HCT116 (cell line): Measurements from ENCODE around the gene CDH13. TPM values are rescaled to one million over a fixed set of nuclear protein-coding genes. Genes with fewer than 3 reads are reported as not detected.

Experiments
- ATAC-seq: fragments of 200-7000 bp; cut with Tn5 transposase; 2 replicates; pipeline ENCODE4 v1.9.1; 2020; ENCODE audit warnings: mild to moderate bottlenecking, moderate library complexity
- BruUV-seq: library from RNA; stranded (reverse); fragments of 400-500 nt; replicated peaks from 2 replicates; lab custom pipeline; 2021; lab: Mats Ljungman, UMichigan
- CTCF ChIA-PET: fragments of 300-600 bp; sonication (Branson Sonifier 250); formaldehyde crosslinking; loops from one replicate; lab custom pipeline; 2021; ENCODE audit warnings: antibody characterized with exemption; lab: Charles Lee
- POLR2A ChIA-PET: fragments of 300-600, 350-600 bp; sonication (Branson Sonifier 250); formaldehyde crosslinking; loops from one replicate; lab custom pipeline; 2021; ENCODE audit warnings: antibody characterized with exemption; lab: Charles Lee
- RAD21 ChIA-PET, 2 experiments: fragments of 300-600 bp; sonication (Branson Sonifier 250); formaldehyde crosslinking; loops; one replicate each; lab custom pipeline; 2023; ENCODE audit warnings: low total read pairs in 2 of 2; ENCODE audit not compliant: uncharacterized antibody in 2 of 2, unreplicated experiment in 2 of 2, low non-redundant PET in 1 of 2; lab: Charles Lee
- DNase-seq: peaks from one replicate; pipeline ENCODE4 v3.0.0-alpha.2; 2010; ENCODE audit warnings: low read depth, low spot score
- H2AFZ ChIP-seq: fragments of 200-600 bp; shearing (Covaris generic), sonication (generic); 2 replicates; pipeline ENCODE4 v1.6.1; 2017; ENCODE audit warnings: low read depth, mixed run types, mixed read lengths, antibody characterized with exemption, low read length; ENCODE audit not compliant: poor library complexity, severe bottlenecking
- H3K27ac ChIP-seq: 2 replicates; pipeline ENCODE4 v1.5.1; 2012; ENCODE audit warnings: low read depth, low read length
- H3K27me3 ChIP-seq: fragments of 200-600 bp; sonication (generic); 2 replicates; pipeline ENCODE4 v1.6.1; 2016; ENCODE audit warnings: mixed run types, low read length, mixed read lengths; ENCODE audit not compliant: insufficient read depth
- H3K36me3 ChIP-seq, 2 experiments: fragments of 200-500 bp in 1 of 2; fragments of 200-600 bp in 1 of 2; sonication (Bioruptor generic) in 1 of 2; sonication (generic) in 1 of 2; 2 replicates each; pipeline versions ENCODE4 v1.5.1 to v1.6.1; 2014 to 2016; ENCODE audit warnings: low read length in 2 of 2, inconsistent platforms in 1 of 2, mixed read lengths in 1 of 2, mixed run types in 1 of 2; ENCODE audit not compliant: insufficient read depth in 2 of 2, control insufficient read depth in 1 of 2
- H3K4me1 ChIP-seq, 2 experiments: fragments of 200-600 bp in 1 of 2; sonication (generic) in 1 of 2; 2 replicates each; pipeline versions ENCODE4 v1.5.1 to v1.6.1; 2012 to 2017; ENCODE audit warnings: low read length in 2 of 2, inconsistent platforms in 1 of 2, mild to moderate bottlenecking in 1 of 2, mixed read lengths in 1 of 2, mixed run types in 1 of 2, moderate library complexity in 1 of 2; ENCODE audit not compliant: insufficient read depth in 2 of 2, control insufficient read depth in 1 of 2
- H3K4me2 ChIP-seq: fragments of 200-600 bp; sonication (generic); 2 replicates; pipeline ENCODE4 v1.6.1; 2017; ENCODE audit warnings: mixed run types, low read length, mixed read lengths
- H3K4me3 ChIP-seq, 2 experiments: fragments of 200-600 bp in 1 of 2; sonication (generic) in 1 of 2; replicated peaks in 1 of 2; 2 replicates each; pipeline ENCODE4 v1.5.1; 2011 to 2016; ENCODE audit warnings: low read length in 2 of 2, control low read depth in 1 of 2, low read depth in 1 of 2, mild to moderate bottlenecking in 1 of 2, mixed read lengths in 1 of 2, mixed run types in 1 of 2
- H3K79me2 ChIP-seq: fragments of 200-600 bp; sonication (generic); 2 replicates; pipeline ENCODE4 v1.6.1; 2017; ENCODE audit warnings: mild to moderate bottlenecking, mixed run types, low read length, moderate library complexity, mixed read lengths; ENCODE audit not compliant: insufficient read depth
- H3K9ac ChIP-seq: fragments of 200-600 bp; sonication (generic); 2 replicates; pipeline ENCODE4 v1.6.1; 2016; ENCODE audit warnings: low read length, mixed read lengths
- H3K9me2 ChIP-seq: fragments of 200-600 bp; sonication (generic), shearing (Covaris generic); 2 replicates; pipeline ENCODE4 v1.6.1; 2017; ENCODE audit warnings: mixed run types, mild to moderate bottlenecking, moderate library complexity; ENCODE audit not compliant: insufficient read depth
- H3K9me3 ChIP-seq, 2 experiments: fragments of 200-500 bp in 1 of 2; fragments of 200-600 bp in 1 of 2; sonication (Bioruptor generic) in 1 of 2; sonication (generic) in 1 of 2; 2 replicates each; pipeline ENCODE4 v1.6.1; 2014 to 2017; ENCODE audit warnings: low read length in 2 of 2, mixed read lengths in 2 of 2, inconsistent platforms in 1 of 2, low read depth in 1 of 2, mild to moderate bottlenecking in 1 of 2, mixed run types in 1 of 2, moderate library complexity in 1 of 2; ENCODE audit not compliant: control insufficient read depth in 1 of 2, insufficient read depth in 1 of 2
- H4K20me1 ChIP-seq: fragments of 200-600 bp; sonication (generic), shearing (Covaris generic); 2 replicates; pipeline ENCODE4 v1.6.1; 2017; ENCODE audit warnings: mixed run types, mild to moderate bottlenecking, moderate library complexity; ENCODE audit not compliant: insufficient read depth
- ATF3 ChIP-seq: IDR thresholded peaks from 2 replicates; pipeline ENCODE4 v1.6.1; 2012
- CBX3 ChIP-seq: IDR thresholded peaks from 2 replicates; pipeline ENCODE4 v1.6.1; 2012; ENCODE audit warnings: low read depth
- EGR1 ChIP-seq: IDR thresholded peaks from 2 replicates; pipeline ENCODE4 v1.6.1; 2012; ENCODE audit warnings: low read depth
- EZH2phosphoT487 ChIP-seq: fragments of 200-600 bp; IDR thresholded peaks from 2 replicates; pipeline ENCODE4 v1.6.1; 2018; ENCODE audit warnings: antibody characterized with exemption, borderline replicate concordance
- FOSL1 ChIP-seq: IDR thresholded peaks from 2 replicates; pipeline ENCODE4 v1.6.1; 2012; ENCODE audit warnings: low read depth
- MAX ChIP-seq: IDR thresholded peaks from 2 replicates; pipeline ENCODE4 v1.6.1; 2012
- POLR2A ChIP-seq: IDR thresholded peaks from 2 replicates; pipeline ENCODE4 v1.7.0; 2011; ENCODE audit warnings: borderline replicate concordance; ENCODE audit not compliant: insufficient read depth, insufficient read length; ENCODE audit errors: extremely low read depth
- RAD21 ChIP-seq: IDR thresholded peaks from 2 replicates; pipeline ENCODE4 v1.6.1; 2012; ENCODE audit warnings: low read depth, mild to moderate bottlenecking
- REST ChIP-seq: IDR thresholded peaks from 2 replicates; pipeline ENCODE4 v1.6.1; 2012; ENCODE audit warnings: low read depth
- SP1 ChIP-seq: IDR thresholded peaks from 2 replicates; pipeline ENCODE4 v1.6.1; 2012; ENCODE audit warnings: low read depth
- SRF ChIP-seq: IDR thresholded peaks from 2 replicates; pipeline ENCODE4 v1.6.1; 2012; ENCODE audit warnings: low read depth
- ZNF274 ChIP-seq: fragments of 200-500 bp; sonication (Bioruptor generic); IDR thresholded peaks from 2 replicates; pipeline ENCODE4 v1.6.1; 2014; ENCODE audit warnings: mild to moderate bottlenecking, low read depth, low read length, inconsistent platforms
- intact Hi-C: fragments of 100-400 bp; cut with micrococcal nuclease; formaldehyde crosslinking; loops from 2 replicates; pipeline ENCODE4 v1.10.0; 2022
- total RNA-seq: library from RNA; stranded (reverse); gene quantifications from one replicate; pipeline ENCODE4 v1.2.1, GENCODE V29; 2021; ENCODE audit not compliant: unreplicated experiment

CDH13 gene
- total RNA-seq, 1 experiment from 2014 or later: not detected

- BruUV-seq: no TSS peak
- CTCF ChIA-PET: no interaction called here
These were observed 207.5 kb downstream of the CDH13 start for GRCh38 chr16:82834151-82834815.

GRCh38 chr16:82835487-82836155 lies 208.9 kb downstream of the CDH13 start:
- Histone ChIP-seq H3K79me2 (no peaks in the 10 kb centered on the region), H4K20me1 (no peaks in the 10 kb centered on the region), H3K4me1 (no peaks in the 10 kb centered on the region), H3K27ac (no peak overlapping the region), H3K4me2 (no peak overlapping the region), H3K4me3 (no peak overlapping the region), H3K9me3 (peaks cover 3 to 5% of the 10 kb centered on the region in 2 experiments; a peak in 2 of 4 replicates), H3K36me3 (no peaks in the 10 kb centered on the region), H3K9ac (no peak overlapping the region), H2AFZ (no peak overlapping the region), H3K9me2 (no peaks in the 10 kb centered on the region), H3K27me3 (no peaks in the 10 kb centered on the region)
- intact Hi-C loops: no loop called here
- ChIA-PET RAD21 (no interaction called here), CTCF (no interaction called here), POLR2A (no interaction called here)
- BruUV-seq: no TSS peak
- DNase-seq (no peak), ATAC-seq (no peak)
- TF ChIP-seq POLR2A: no peak
- no peak for TF ChIP-seq SRF
- no peak for TF ChIP-seq ATF3
- no peak for TF ChIP-seq REST

More at GRCh38 chr16:82834151-82834815, 207.5 kb downstream of the CDH13 start:
- H2AFZ ChIP-seq: no peak overlapping the region
- H3K4me1 ChIP-seq: no peaks in the 10 kb centered on the region
- no peak overlapping the region for H3K4me2 ChIP-seq
- H3K79me2 ChIP-seq: no peaks in the 10 kb centered on the region
- RAD21 ChIA-PET: no interaction called here
- POLR2A ChIA-PET: no interaction called here
- no peak for DNase-seq
- peaks cover 0 to 5% of the 10 kb centered on the region in 2 experiments; a peak in 2 of 4 replicates for H3K9me3 ChIP-seq
- ATAC-seq: no peak
- H3K9ac ChIP-seq: no peak overlapping the region
- no peaks in the 10 kb centered on the region for H3K36me3 ChIP-seq
- H3K27ac ChIP-seq: no peak overlapping the region
- no peak overlapping the region for H3K4me3 ChIP-seq
- TF ChIP-seq EGR1 (no peak), SP1 (no peak), FOSL1 (no peak), EZH2phosphoT487 (no peak), MAX (no peak), CBX3 (no peak), RAD21 (no peak), SRF (no peak), ZNF274 (no peak)
- TF ChIP-seq, all 23 proteins: peak for 0
- Histone ChIP-seq H3K27me3 (no peaks in the 10 kb centered on the region), H4K20me1 (no peaks in the 10 kb centered on the region), H3K9me2 (no peaks in the 10 kb centered on the region)
- intact Hi-C loops: no loop called here
